Caco-2 (cell line): ENCODE measurements around the gene ZNF23. TPM values are rescaled to one million over a fixed set of nuclear protein-coding genes. Genes with fewer than 3 reads are reported as not detected.
A peak's percentile ranks its signal among the peaks of the same experiment; 100 is the strongest.

Experiments
- BruUV-seq: library from RNA; stranded (reverse); fragments of 400-500 nt; replicated peaks from 2 replicates; lab custom pipeline; 2021; lab: Mats Ljungman, UMichigan
- CTCF ChIA-PET: fragments of 300-600 bp; sonication (Branson Sonifier 250); formaldehyde crosslinking; loops from one replicate; lab custom pipeline; 2022; ENCODE audit warnings: antibody characterized with exemption; lab: Charles Lee
- POLR2A ChIA-PET: fragments of 300-600 bp; sonication (Branson Sonifier 250); formaldehyde crosslinking; loops from one replicate; lab custom pipeline; 2022; ENCODE audit warnings: antibody characterized with exemption; lab: Charles Lee
- DNase-seq, 2 experiments: peaks; one replicate each; pipeline versions ENCODE4 v3.0.0 to v3.0.0-alpha.2; 2020 to 2022
- H3K27me3 ChIP-seq: replicated peaks from 2 replicates; pipeline ENCODE4 v1.6.0; 2011; ENCODE audit warnings: low read length; ENCODE audit not compliant: control insufficient read depth, insufficient read depth
- H3K36me3 ChIP-seq: 2 replicates; pipeline ENCODE4 v1.5.1; 2011; ENCODE audit warnings: low read length; ENCODE audit not compliant: control insufficient read depth, insufficient read depth
- H3K4me1 ChIP-seq: fragments of 250-450 bp; sonication (Bioruptor Pico); 2 replicates; pipeline ENCODE4 v1.5.1; 2020; ENCODE audit warnings: mild to moderate bottlenecking
- H3K4me3 ChIP-seq: 2 replicates; pipeline ENCODE4 v1.5.1; 2011; ENCODE audit warnings: low read depth, mild to moderate bottlenecking, control low read depth, low read length
- H3K9me3 ChIP-seq: fragments of 250-450 bp; sonication (Bioruptor Pico); 2 replicates; pipeline ENCODE4 v1.5.1; 2020; ENCODE audit warnings: mild to moderate bottlenecking, moderate library complexity
- H3K27ac Mint-ChIP-seq: one replicate; pipeline ENCODE4 v1.8.0; 2022; ENCODE audit warnings: mixed read lengths; ENCODE audit not compliant: unreplicated experiment
- H3K27me3 Mint-ChIP-seq: one replicate; pipeline ENCODE4 v1.8.0; 2022; ENCODE audit warnings: mixed read lengths; ENCODE audit not compliant: insufficient read depth, unreplicated experiment
- H3K36me3 Mint-ChIP-seq: one replicate; pipeline ENCODE4 v1.8.0; 2022; ENCODE audit warnings: mild to moderate bottlenecking, mixed read lengths; ENCODE audit not compliant: insufficient read depth, unreplicated experiment
- H3K4me1 Mint-ChIP-seq: one replicate; pipeline ENCODE4 v1.8.0; 2022; ENCODE audit warnings: low read depth, mixed read lengths; ENCODE audit not compliant: unreplicated experiment
- H3K4me3 Mint-ChIP-seq: one replicate; pipeline ENCODE4 v1.8.0; 2022; ENCODE audit warnings: mild to moderate bottlenecking, moderate library complexity, mixed read lengths; ENCODE audit not compliant: unreplicated experiment
- H3K9me3 Mint-ChIP-seq: one replicate; pipeline ENCODE4 v1.8.0; 2022; ENCODE audit warnings: mixed read lengths; ENCODE audit not compliant: unreplicated experiment
- CTCF ChIP-seq, 2 experiments: fragments of 200-600 bp in 1 of 2; IDR thresholded peaks; 1 replicate in 1 of 2; 2 replicates in 1 of 2; pipeline versions ENCODE4 v1.5.1 to v1.8.0; 2011 to 2022; ENCODE audit warnings: antibody characterized with exemption in 1 of 2, control low read depth in 1 of 2, inconsistent platforms in 1 of 2, low read depth in 1 of 2, low read length in 1 of 2, mild to moderate bottlenecking in 1 of 2, moderate library complexity in 1 of 2; ENCODE audit not compliant: insufficient read depth in 1 of 2, severe bottlenecking in 1 of 2, unreplicated experiment in 1 of 2
- intact Hi-C: fragments of 100-400 bp; cut with micrococcal nuclease; formaldehyde crosslinking; loops from one replicate; pipeline ENCODE4 v1.10.0; 2022; ENCODE audit not compliant: unreplicated experiment
- total RNA-seq: library from RNA; stranded (reverse); gene quantifications from 2 replicates; pipeline ENCODE4 v1.2.3, GENCODE V29; 2022

The ZNF23 gene
- total RNA-seq, 1 experiment from 2014 or later, result 9.6 TPM

- no peak overlapping the region for H3K27ac Mint-ChIP-seq
- no peak for DNase-seq
- Histone ChIP-seq H3K36me3 (no peaks in the 10 kb centered on the region), H3K4me3 (no peak overlapping the region), H3K4me1 (no peaks in the 10 kb centered on the region), H3K27me3 (peaks cover 1% of the 10 kb centered on the region), H3K9me3 (peaks cover 3% of the 10 kb centered on the region; the same call in 1 of the 2 replicates)
- H3K27me3 Mint-ChIP-seq, result peaks cover 35% of the 10 kb centered on the region
- H3K36me3 Mint-ChIP-seq, result no peaks in the 10 kb centered on the region
- H3K4me3 Mint-ChIP-seq, result no peak overlapping the region
- H3K4me1 Mint-ChIP-seq, result no peaks in the 10 kb centered on the region
- BruUV-seq, result no TSS peak
- ChIA-PET POLR2A (no interaction called here), CTCF (interaction anchor here (1.6 kb wide), 1 partner anchor 10 kb away, joined by 5 read pairs; no protein-coding TSS in a partner anchor)
- no peak for TF ChIP-seq CTCF (IDR thresholded peaks at IDR 0.05; ENCODE audit: insufficient read depth in 1 of 2, low read depth in 1 of 2, low read length in 1 of 2, severe bottlenecking in 1 of 2, unreplicated experiment in 1 of 2)
- H3K9me3 Mint-ChIP-seq, result peaks cover under 1% of the 10 kb centered on the region
- intact Hi-C loops, result no loop called here
Observed at GRCh38 chr16:71423016-71423415, 39.0 kb downstream of the ZNF23 start.

GRCh38 chr16:71421911-71422310 is 40.1 kb downstream of the ZNF23 start:
- DNase-seq, result peak in 1 of 2 experiments; percentile 48
- H3K4me3 Mint-ChIP-seq, result no peak overlapping the region
- no peaks in the 10 kb centered on the region; the same call in 1 of the 2 replicates for H3K27me3 ChIP-seq
- H3K4me3 ChIP-seq, result no peak overlapping the region
- no peaks in the 10 kb centered on the region for H3K4me1 Mint-ChIP-seq
- no peaks in the 10 kb centered on the region for H3K9me3 Mint-ChIP-seq
- H3K27me3 Mint-ChIP-seq, result peaks cover 35% of the 10 kb centered on the region
- no peaks in the 10 kb centered on the region for H3K36me3 ChIP-seq
- no peaks in the 10 kb centered on the region for H3K36me3 Mint-ChIP-seq
- H3K4me1 ChIP-seq, result no peaks in the 10 kb centered on the region
- BruUV-seq, result no TSS peak
- peaks cover 2% of the 10 kb centered on the region; the same call in 1 of the 2 replicates for H3K9me3 ChIP-seq
- CTCF ChIA-PET, result interaction anchor here (1.2 kb wide), 1 partner anchor 9 kb away, joined by 5 read pairs; no protein-coding TSS in a partner anchor
- POLR2A ChIA-PET, result no interaction called here
- peak; percentile 39 to 60 for TF ChIP-seq CTCF (IDR thresholded peaks at IDR 0.05; ENCODE audit: insufficient read depth in 1 of 2, low read depth in 1 of 2, low read length in 1 of 2, severe bottlenecking in 1 of 2, unreplicated experiment in 1 of 2)
- no peak overlapping the region for H3K27ac Mint-ChIP-seq
- intact Hi-C loops, result no loop called here

DNA sequence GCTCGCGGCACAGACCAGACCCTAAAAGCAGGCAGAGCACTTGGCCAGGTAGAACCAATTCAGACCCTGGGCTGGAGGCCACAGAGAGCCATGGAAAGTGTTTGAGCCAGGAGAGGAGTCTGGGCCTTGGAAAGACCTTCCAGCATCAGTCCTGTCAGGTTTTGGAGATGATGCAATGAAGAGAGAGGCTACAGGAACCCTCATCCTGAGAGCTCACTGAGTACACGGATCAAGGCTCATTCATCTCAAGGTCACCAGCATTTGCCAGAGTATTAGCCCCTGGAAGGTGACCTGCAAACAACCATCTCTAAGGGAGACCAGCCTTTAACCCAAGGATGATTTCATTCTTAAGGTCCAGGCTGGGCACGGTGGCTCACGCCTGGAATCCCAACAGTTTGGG is 48.0 kb downstream of the ZNF23 start:
- H3K36me3 ChIP-seq, result no peaks in the 10 kb centered on the region
- no peaks in the 10 kb centered on the region for H3K4me1 Mint-ChIP-seq
- H3K9me3 ChIP-seq, result no peaks in the 10 kb centered on the region
- no peaks in the 10 kb centered on the region; the same call in 1 of the 2 replicates for H3K27me3 ChIP-seq
- no peak overlapping the region for H3K27ac Mint-ChIP-seq
- TF ChIP-seq CTCF (IDR thresholded peaks at IDR 0.05; ENCODE audit: insufficient read depth in 1 of 2, low read depth in 1 of 2, low read length in 1 of 2, severe bottlenecking in 1 of 2, unreplicated experiment in 1 of 2), result no peak
- H3K36me3 Mint-ChIP-seq, result no peaks in the 10 kb centered on the region
- no peak for DNase-seq
- H3K9me3 Mint-ChIP-seq, result no peaks in the 10 kb centered on the region
- intact Hi-C loops, result no loop called here
- H3K4me1 ChIP-seq, result peaks cover 3% of the 10 kb centered on the region; the same call in 1 of the 2 replicates
- H3K4me3 ChIP-seq, result no peak overlapping the region
- peaks cover 32% of the 10 kb centered on the region for H3K27me3 Mint-ChIP-seq
- ChIA-PET POLR2A (interaction anchor here (0.6 kb wide), 1 partner anchor 466 kb away, joined by 3 read pairs; no protein-coding TSS in a partner anchor), CTCF (interaction anchor here (1.5 to 4.6 kb wide), 3 partner anchors 15 to 85 kb away, joined by 4 to 46 read pairs (median 8); partner anchors contain the start of gene ZNF23)
- H3K4me3 Mint-ChIP-seq, result no peak overlapping the region
- BruUV-seq, result no TSS peak
